HEK293T (cell line): ENCODE data around the gene RYK.

ENCODE experiments used
- ARNT ChIP-seq: fragments of 450-650 bp; IDR thresholded peaks from 2 replicates; pipeline ENCODE4 v1.6.1; 2017; ENCODE audit warnings: mild to moderate bottlenecking
- BHLHE40 ChIP-seq: fragments of 450-650 bp; IDR thresholded peaks from 2 replicates; pipeline ENCODE4 v1.6.1; 2016; ENCODE audit warnings: mild to moderate bottlenecking, moderate library complexity, borderline replicate concordance
- CTBP1 ChIP-seq: fragments of 450-650 bp; IDR thresholded peaks from 2 replicates; pipeline ENCODE4 v1.6.1; 2016; ENCODE audit warnings: borderline replicate concordance
- ELF4 ChIP-seq: fragments of 450-650 bp; IDR thresholded peaks from 2 replicates; pipeline ENCODE4 v1.6.1; 2017; ENCODE audit warnings: antibody characterized with exemption
- FOXA1 ChIP-seq: fragments of 450-650 bp; IDR thresholded peaks from 2 replicates; pipeline ENCODE4 v1.6.1; 2016; ENCODE audit warnings: mild to moderate bottlenecking
- FOXK2 ChIP-seq: fragments of 450-650 bp; IDR thresholded peaks from 2 replicates; pipeline ENCODE4 v1.6.1; 2016; ENCODE audit warnings: mild to moderate bottlenecking
- FOXM1 ChIP-seq: fragments of 450-650 bp; IDR thresholded peaks from 2 replicates; pipeline ENCODE4 v1.6.1; 2017; ENCODE audit warnings: mild to moderate bottlenecking, borderline replicate concordance
- L3MBTL2 ChIP-seq: fragments of 450-650 bp; conservative IDR thresholded peaks from 2 replicates; pipeline ENCODE4 v1.6.1; 2016; ENCODE audit warnings: mild to moderate bottlenecking
- NFRKB ChIP-seq: fragments of 450-650 bp; IDR thresholded peaks from 2 replicates; pipeline ENCODE4 v1.6.1; 2016; ENCODE audit warnings: mild to moderate bottlenecking, moderate library complexity
- PKNOX1 ChIP-seq: fragments of 450-650 bp; IDR thresholded peaks from 2 replicates; pipeline ENCODE4 v1.6.1; 2016
- SP1 ChIP-seq: fragments of 450-650 bp; IDR thresholded peaks from 2 replicates; pipeline ENCODE4 v1.6.1; 2017
- SUZ12 ChIP-seq: fragments of 450-650 bp; IDR thresholded peaks from 2 replicates; pipeline ENCODE4 v1.6.1; 2016; ENCODE audit warnings: mild to moderate bottlenecking
- TARDBP ChIP-seq: fragments of 450-650 bp; IDR thresholded peaks from 2 replicates; pipeline ENCODE4 v1.6.1; 2016
- ZNF384 ChIP-seq: fragments of 450-650 bp; IDR thresholded peaks from 2 replicates; pipeline ENCODE4 v1.6.1; 2016

GRCh38 chr3:134228479-134228878 lies 22.2 kb downstream of the RYK start:
- no peak for TF ChIP-seq SP1
- TF ChIP-seq L3MBTL2: no peak
- no peak for TF ChIP-seq FOXA1
- no peak for TF ChIP-seq SUZ12
- no peak for TF ChIP-seq NFRKB
- TF ChIP-seq FOXM1: no peak
- no peak for TF ChIP-seq ZNF384
- TF ChIP-seq ARNT: no peak
- no peak for TF ChIP-seq CTBP1
- no peak for TF ChIP-seq FOXK2
- TF ChIP-seq TARDBP: no peak
- no peak for TF ChIP-seq BHLHE40
- no peak for TF ChIP-seq ELF4
- TF ChIP-seq PKNOX1: no peak
